Activated T-helper 17 cell treated with anti-CD3 and anti-CD28 coated beads, Interleukin-2, amount 50 U/mL, for 72 hours (primary cell): ENCODE results near the gene FIG4. TPM values are rescaled to one million over a fixed set of nuclear protein-coding genes. Genes with fewer than 3 reads are reported as not detected.
"Not testable (repeated sequence)": the region's sequence is repeated elsewhere in the genome, so short reads cannot be mapped to it uniquely, and the experiment has no call there.

Experiments used
- ATAC-seq: fragments of 150-1000 bp; cut with Tn5 transposase; replicated peaks from 2 replicates; pipeline ENCODE4 v1.10.0; 2021; ENCODE audit warnings: mild to moderate bottlenecking, moderate library complexity
- H3K27ac Mint-ChIP-seq: one replicate; pipeline ENCODE4 v1.8.0; 2022; ENCODE audit warnings: mixed read lengths
- H3K27me3 Mint-ChIP-seq: one replicate; pipeline ENCODE4 v1.8.0; 2022; ENCODE audit warnings: mixed read lengths
- H3K36me3 Mint-ChIP-seq: one replicate; pipeline ENCODE4 v1.8.0; 2022; ENCODE audit warnings: low read depth, mild to moderate bottlenecking, mixed read lengths
- H3K4me1 Mint-ChIP-seq: one replicate; pipeline ENCODE4 v1.8.0; 2022; ENCODE audit warnings: mixed read lengths
- H3K4me3 Mint-ChIP-seq: one replicate; pipeline ENCODE4 v1.8.0; 2022; ENCODE audit warnings: mild to moderate bottlenecking, mixed read lengths
- H3K9me3 Mint-ChIP-seq: one replicate; pipeline ENCODE4 v1.8.0; 2022; ENCODE audit warnings: mixed read lengths
- total RNA-seq, 2 donors: library from RNA; stranded (reverse); gene quantifications; one replicate each; pipeline ENCODE4 v1.2.3, GENCODE V29; 2022

Gene FIG4
- total RNA-seq, 2 donors from 2014 or later: 10.5 to 18.8 TPM

DNA sequence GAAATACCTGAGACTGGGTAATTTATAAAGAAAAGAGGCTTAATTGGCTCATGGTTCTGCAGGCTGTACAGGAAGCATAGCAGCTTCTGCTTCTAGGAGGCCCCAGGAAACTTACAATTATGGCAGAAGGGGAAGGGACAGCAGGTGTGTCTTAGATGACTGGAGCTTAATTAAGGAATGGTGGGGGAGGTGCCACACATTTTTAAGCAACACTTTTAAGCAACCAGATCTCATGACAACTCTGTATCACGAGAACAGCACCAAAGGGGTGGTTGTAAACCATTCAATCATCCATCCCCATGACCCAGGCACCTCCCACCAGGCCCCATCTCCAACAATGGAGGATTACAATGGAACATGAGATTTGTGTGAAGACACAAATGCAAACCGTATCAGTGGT, 26.9 kb downstream of the FIG4 start:
- H3K4me3 Mint-ChIP-seq: no peak overlapping the region
- H3K27me3 Mint-ChIP-seq: no peaks in the 10 kb centered on the region
- H3K27ac Mint-ChIP-seq: no peak overlapping the region
- no peak for ATAC-seq
- H3K36me3 Mint-ChIP-seq: peaks cover 60% of the 10 kb centered on the region
- no peaks in the 10 kb centered on the region for H3K9me3 Mint-ChIP-seq
- H3K4me1 Mint-ChIP-seq: peaks cover 5% of the 10 kb centered on the region

DNA sequence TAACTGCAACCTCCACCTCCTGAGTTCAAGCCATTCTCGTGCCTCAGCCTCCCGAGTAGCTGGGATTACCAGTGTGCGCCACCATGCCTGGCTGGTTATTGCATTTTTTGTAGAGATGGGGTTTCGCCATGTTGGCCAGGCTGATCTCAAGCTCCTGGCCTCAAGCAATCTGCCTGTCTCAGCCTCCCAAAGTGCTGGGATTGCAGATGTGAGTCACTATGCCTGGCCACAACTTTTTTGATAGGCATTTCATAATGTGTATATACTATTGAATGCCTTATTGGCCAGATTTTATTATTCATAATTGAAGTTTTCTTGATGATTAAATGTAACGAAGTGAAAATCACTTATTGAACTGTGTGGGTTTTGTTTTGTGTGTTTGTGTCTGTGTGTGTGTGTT, 27.9 kb downstream of the FIG4 start:
- no peaks in the 10 kb centered on the region for H3K9me3 Mint-ChIP-seq

DNA sequence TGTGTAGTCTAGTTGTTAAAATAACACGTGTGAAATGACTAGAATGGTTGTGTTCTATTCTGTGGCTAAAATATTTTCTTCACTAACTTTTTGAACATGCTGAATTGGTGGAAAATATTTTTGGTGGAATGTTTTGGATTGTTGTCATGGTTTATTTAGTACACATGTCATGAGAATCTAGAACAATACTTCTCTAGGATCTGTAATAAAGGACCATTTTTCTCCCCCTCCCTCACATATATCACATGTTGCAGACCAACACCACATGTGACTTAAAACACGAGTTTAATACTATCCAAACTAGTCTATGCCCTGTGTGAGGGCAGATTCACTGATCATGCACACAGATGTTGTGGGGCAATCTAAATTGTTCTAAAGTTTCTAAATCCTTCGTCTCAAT, 29.2 kb downstream of the FIG4 start:
- ATAC-seq: no peak
- Mint-ChIP-seq H3K27me3 (no peaks in the 10 kb centered on the region), H3K36me3 (peaks cover 72% of the 10 kb centered on the region), H3K9me3 (no peaks in the 10 kb centered on the region), H3K4me3 (no peak overlapping the region), H3K4me1 (no peaks in the 10 kb centered on the region), H3K27ac (no peak overlapping the region)

More for the DNA sequence above, 27.9 kb downstream of the FIG4 start:
- no peak overlapping the region for H3K27ac Mint-ChIP-seq
- H3K4me3 Mint-ChIP-seq: no peak overlapping the region
- no peak for ATAC-seq
- no peaks in the 10 kb centered on the region for H3K27me3 Mint-ChIP-seq
- H3K36me3 Mint-ChIP-seq: peaks cover 67% of the 10 kb centered on the region
- no peaks in the 10 kb centered on the region for H3K4me1 Mint-ChIP-seq

DNA sequence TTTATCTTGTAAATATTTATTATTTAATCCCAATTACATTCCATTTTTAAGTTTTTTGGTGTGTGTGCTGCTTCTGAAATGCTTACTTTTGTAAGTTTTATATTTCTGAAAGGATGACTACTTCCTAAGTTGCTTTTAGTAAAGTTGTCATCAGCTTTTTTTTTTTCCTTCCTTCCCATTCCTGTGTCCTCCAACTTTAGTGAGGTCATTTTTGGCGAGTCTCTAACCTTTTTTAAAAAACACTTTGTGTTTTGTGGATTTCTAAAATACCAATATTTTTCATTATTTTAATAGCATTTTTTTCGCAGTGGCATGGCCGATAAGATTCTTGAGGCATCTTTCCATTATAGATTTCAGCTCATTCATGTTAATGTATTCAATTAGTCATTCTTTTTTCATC, 30.9 kb downstream of the FIG4 start:
- no peak overlapping the region for H3K4me3 Mint-ChIP-seq
- ATAC-seq: no peak
- peaks cover 72% of the 10 kb centered on the region for H3K36me3 Mint-ChIP-seq
- no peaks in the 10 kb centered on the region for H3K4me1 Mint-ChIP-seq
- H3K9me3 Mint-ChIP-seq: no peaks in the 10 kb centered on the region
- no peak overlapping the region for H3K27ac Mint-ChIP-seq
- no peaks in the 10 kb centered on the region for H3K27me3 Mint-ChIP-seq

DNA sequence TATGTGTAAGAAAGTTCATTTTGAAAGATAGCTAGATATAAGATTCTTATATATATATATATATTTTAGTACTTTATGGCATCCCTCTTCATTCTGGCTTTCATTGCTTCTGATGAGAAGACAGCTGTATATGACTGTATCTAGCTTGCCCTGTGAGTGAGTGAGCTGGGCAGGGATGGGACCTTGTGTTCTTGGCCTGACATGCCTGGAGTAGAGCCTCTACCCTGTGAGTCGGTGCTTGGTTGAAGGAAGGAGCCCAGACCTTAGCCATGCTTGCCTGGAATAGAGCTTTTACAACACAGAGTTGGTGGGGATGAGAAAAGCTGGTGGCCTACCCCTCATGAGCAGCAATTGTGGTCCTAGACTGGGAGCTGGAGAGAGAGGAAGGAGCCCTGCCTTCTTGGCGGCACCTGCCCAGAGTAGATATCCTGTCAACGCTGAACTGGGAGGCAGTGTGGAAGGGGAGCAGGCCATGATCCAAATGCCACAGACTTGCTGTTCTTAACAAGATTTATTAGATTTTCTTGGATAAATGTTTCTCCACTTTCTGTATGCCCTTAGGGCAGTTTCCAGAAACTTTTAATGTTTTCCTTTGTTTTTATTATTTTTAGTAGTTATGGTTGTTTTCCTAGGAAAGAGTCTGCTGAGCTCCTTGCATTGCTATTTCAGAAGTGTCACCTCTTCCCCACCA, 31.6 kb downstream of the FIG4 start:
- no peaks in the 10 kb centered on the region for H3K4me1 Mint-ChIP-seq
- no peak overlapping the region for H3K4me3 Mint-ChIP-seq
- no peak for ATAC-seq
- H3K9me3 Mint-ChIP-seq: no peaks in the 10 kb centered on the region
- no peaks in the 10 kb centered on the region for H3K27me3 Mint-ChIP-seq
- H3K36me3 Mint-ChIP-seq: peaks cover 70% of the 10 kb centered on the region
- H3K27ac Mint-ChIP-seq: no peak overlapping the region

DNA sequence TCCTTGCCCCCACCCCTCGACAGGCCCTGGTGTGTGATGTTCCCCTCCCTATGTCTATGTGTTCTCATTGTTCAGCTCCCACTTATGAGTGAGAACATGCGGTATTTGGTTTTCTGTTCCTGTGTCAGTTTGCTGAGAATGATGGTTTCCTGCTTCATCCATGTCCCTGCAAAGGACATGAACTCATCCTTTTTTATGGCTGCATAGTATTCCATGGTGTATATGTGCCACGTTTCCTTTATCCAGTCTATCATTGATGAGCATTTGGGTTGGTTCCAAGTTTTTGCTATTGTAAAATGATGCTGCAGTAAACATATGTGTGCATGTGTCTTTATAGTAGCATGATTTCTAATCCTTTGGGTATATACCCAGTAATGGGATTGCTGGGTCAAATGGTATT, 34.2 kb downstream of the FIG4 start:
- not testable (repeated sequence) for ATAC-seq, H3K9me3 Mint-ChIP-seq, H3K4me3 Mint-ChIP-seq, H3K27ac Mint-ChIP-seq, H3K27me3 Mint-ChIP-seq, H3K4me1 Mint-ChIP-seq
- H3K36me3 Mint-ChIP-seq: peaks cover 49% of the 10 kb centered on the region

DNA sequence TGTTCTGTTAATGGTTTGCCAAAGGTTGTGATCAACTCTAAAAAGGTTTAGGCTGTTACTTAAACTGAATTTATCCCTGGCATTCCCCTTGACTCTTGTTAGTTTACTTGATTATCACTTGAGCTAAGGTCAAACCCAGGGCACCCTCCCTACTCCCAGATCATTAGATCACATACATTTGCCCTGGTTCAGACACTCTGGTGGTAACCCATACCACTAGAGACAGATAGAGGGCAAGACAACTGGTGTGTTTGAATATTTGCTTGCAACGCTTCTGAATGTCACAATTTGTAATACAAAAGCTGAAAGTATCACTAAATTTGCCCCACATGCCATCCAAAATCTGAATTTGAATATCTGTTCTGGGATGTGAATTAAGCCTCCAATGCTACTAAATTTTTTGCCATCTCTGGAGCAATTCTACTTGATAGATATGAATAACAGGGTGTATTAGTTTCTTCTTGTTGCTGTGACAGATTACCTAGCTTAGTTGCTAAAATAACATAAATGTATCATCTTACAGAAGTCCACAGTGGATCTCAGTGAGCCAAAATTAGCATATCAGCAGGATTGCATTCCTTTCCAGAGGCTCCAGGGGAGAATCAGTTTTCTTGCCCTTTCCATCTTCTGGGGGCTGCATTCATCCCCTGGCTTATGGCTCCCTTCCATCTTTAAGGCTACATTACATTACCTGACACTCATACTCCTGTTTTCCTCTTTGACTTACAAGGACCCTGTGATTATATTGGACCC, 45.4 kb downstream of the FIG4 start:
- H3K9me3 Mint-ChIP-seq: no peaks in the 10 kb centered on the region
- H3K27me3 Mint-ChIP-seq: no peaks in the 10 kb centered on the region
- H3K27ac Mint-ChIP-seq: no peak overlapping the region
- H3K36me3 Mint-ChIP-seq: peaks cover 78% of the 10 kb centered on the region
- ATAC-seq: no peak
- H3K4me1 Mint-ChIP-seq: peaks cover 4% of the 10 kb centered on the region
- H3K4me3 Mint-ChIP-seq: no peak overlapping the region

DNA sequence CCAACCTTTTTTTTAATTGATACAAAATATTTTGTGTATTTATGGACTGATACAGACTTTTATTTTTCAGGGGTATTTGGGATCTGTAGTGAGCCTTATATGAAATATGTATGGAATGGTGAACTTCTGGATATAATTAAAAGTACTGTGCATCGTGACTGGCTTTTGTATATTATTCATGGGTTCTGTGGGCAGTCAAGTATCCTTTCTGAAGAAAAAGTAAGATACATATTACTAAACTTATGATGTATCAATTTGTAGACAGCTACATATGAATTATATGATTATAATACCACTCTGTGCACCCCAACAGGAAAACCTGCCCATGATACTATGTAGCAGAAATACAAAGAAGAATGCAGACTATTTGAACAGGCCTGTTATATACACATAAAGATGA, 47.2 kb downstream of the FIG4 start:
- Mint-ChIP-seq H3K4me3 (no peak overlapping the region), H3K9me3 (no peaks in the 10 kb centered on the region), H3K4me1 (peaks cover 4% of the 10 kb centered on the region), H3K36me3 (peaks cover 72% of the 10 kb centered on the region), H3K27me3 (no peaks in the 10 kb centered on the region), H3K27ac (no peak overlapping the region)
- no peak for ATAC-seq

DNA sequence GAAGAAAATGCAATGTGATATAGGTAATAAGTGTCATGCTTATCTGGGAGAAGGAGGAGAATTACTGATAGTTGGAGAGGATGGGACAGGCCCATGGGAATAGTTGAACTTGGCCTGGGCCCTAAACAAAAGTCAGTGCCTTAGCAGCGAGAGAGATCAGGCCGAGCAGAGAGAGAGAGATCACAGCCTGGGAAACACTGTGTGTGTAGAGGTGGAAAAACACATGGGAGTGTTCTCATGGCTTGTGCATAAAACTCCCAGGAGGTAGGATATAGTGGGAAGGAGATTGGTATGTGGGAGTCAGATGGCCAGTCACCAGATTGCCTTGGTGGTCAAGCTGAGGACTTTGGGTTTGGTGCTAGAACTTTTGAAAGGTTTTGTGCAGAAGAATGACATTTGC, 47.6 kb downstream of the FIG4 start:
- Mint-ChIP-seq H3K36me3 (peaks cover 71% of the 10 kb centered on the region), H3K9me3 (no peaks in the 10 kb centered on the region), H3K4me3 (no peak overlapping the region), H3K27ac (no peak overlapping the region), H3K27me3 (no peaks in the 10 kb centered on the region), H3K4me1 (peaks cover 4% of the 10 kb centered on the region)
- ATAC-seq: no peak

DNA sequence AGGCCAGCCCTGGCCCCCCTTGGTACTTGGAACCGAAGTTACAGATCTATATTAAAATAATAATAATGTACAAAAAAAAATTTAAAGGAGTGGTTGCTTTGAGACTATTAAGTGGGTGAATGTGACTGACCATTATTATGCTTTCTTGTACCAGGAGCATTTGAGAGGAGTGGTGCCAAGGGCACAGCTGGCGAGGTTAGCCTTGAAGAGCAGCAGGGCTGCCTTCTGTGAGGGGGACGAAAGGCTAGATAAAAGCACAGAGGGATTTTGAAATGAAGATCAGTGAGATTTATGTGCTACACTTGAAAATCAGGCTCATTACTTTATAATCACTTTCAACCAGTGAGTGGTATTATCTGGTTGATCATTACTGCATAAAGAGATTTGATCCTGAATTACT, 48.6 kb downstream of the FIG4 start:
- H3K4me3 Mint-ChIP-seq: no peak overlapping the region
- no peaks in the 10 kb centered on the region for H3K27me3 Mint-ChIP-seq
- H3K9me3 Mint-ChIP-seq: no peaks in the 10 kb centered on the region
- H3K4me1 Mint-ChIP-seq: peaks cover 4% of the 10 kb centered on the region
- ATAC-seq: no peak
- H3K27ac Mint-ChIP-seq: no peak overlapping the region
- H3K36me3 Mint-ChIP-seq: peaks cover 77% of the 10 kb centered on the region

DNA sequence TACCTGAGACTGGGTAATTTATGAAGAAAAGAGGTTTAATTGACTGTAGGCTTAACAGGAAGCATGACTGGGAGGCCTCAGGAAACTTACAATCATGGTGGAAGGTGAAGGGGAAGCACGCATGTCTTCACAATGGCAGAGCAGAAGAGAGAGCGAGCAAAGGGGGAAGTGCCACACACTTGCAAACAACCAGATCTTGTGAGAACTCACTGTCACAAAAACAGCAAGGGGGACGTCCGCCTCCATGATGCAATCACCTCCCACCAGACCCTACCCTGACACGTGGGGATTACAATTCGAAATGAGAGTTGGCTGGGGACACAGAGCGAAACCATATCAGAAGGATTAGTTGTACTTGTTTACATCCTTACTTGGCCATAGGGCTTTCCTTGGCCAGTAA, 49.7 kb downstream of the FIG4 start:
- Mint-ChIP-seq H3K27me3 (no peaks in the 10 kb centered on the region), H3K9me3 (no peaks in the 10 kb centered on the region), H3K36me3 (peaks cover 76% of the 10 kb centered on the region), H3K4me3 (no peak overlapping the region), H3K27ac (no peak overlapping the region), H3K4me1 (peaks cover 4% of the 10 kb centered on the region)
- no peak for ATAC-seq

DNA sequence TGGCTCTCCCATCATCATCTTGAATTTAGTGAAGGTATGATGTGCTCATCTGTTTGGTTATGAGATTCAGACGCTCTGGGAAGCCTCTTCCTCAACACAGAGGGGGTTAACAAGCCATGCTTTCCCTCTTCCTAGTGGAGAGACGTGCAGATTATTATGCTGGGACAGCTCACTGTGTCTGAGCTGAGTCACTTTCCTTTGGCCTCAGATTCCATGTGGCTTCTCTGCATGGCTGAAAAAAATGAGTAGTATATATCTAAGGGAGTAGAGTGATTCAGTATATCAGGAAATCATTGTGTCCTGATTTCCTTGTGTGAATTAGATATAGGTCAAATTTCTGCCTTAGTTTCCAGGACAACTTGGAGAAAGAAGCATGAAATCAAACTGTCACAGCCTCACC, 52.6 kb downstream of the FIG4 start:
- Mint-ChIP-seq H3K27me3 (no peaks in the 10 kb centered on the region), H3K9me3 (no peaks in the 10 kb centered on the region), H3K4me3 (no peak overlapping the region), H3K27ac (no peak overlapping the region), H3K36me3 (peaks cover 56% of the 10 kb centered on the region), H3K4me1 (peaks cover 4% of the 10 kb centered on the region)
- ATAC-seq: no peak

DNA sequence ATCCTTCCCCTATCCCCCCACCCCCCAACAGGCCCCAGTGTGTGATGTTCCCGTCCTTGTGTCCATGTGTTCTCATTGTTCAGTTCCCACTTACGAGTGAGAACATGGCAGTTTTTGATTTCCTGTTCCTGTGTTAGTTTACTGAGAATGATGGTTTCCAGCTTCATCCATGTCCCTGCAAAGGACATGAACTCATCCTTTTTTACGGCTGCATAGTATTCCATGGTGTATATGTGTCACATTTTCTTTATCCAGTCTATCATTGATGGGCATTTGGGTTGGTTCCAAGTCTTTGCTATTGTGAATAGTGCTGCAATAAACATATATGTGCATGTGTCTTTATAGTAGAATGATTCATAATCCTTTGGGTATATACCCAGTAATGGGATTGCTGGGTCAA, 53.7 kb downstream of the FIG4 start:
- H3K27me3 Mint-ChIP-seq, H3K4me1 Mint-ChIP-seq: not testable (repeated sequence)

DNA sequence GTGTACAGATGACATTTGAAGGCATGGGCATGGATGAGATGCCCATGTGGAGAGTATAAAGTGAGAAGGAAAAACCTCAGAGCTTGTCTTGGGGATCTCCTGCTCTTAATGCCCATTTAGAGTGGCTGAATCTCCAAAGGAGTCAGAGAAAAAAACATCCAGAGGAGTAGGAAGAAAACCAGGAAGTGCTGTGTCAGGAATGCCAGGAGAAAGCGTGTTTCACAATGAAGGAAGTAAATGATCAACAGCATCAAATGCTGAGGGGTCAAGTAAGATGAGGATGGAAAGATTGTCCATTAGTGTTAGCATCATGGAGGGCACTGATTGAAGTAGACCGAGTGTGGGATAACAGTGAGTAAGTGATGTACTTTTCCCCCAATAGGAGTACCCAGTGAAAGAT, 56.1 kb downstream of the FIG4 start:
- H3K27ac Mint-ChIP-seq: no peak overlapping the region
- H3K27me3 Mint-ChIP-seq: no peaks in the 10 kb centered on the region
- no peaks in the 10 kb centered on the region for H3K9me3 Mint-ChIP-seq
- no peak overlapping the region for H3K4me3 Mint-ChIP-seq
- no peaks in the 10 kb centered on the region for H3K4me1 Mint-ChIP-seq
- H3K36me3 Mint-ChIP-seq: peaks cover 29% of the 10 kb centered on the region
- ATAC-seq: no peak

More for the DNA sequence above, 53.7 kb downstream of the FIG4 start:
- not testable (repeated sequence) for ATAC-seq, H3K27ac Mint-ChIP-seq, H3K9me3 Mint-ChIP-seq, H3K4me3 Mint-ChIP-seq
- peaks cover 46% of the 10 kb centered on the region for H3K36me3 Mint-ChIP-seq

DNA sequence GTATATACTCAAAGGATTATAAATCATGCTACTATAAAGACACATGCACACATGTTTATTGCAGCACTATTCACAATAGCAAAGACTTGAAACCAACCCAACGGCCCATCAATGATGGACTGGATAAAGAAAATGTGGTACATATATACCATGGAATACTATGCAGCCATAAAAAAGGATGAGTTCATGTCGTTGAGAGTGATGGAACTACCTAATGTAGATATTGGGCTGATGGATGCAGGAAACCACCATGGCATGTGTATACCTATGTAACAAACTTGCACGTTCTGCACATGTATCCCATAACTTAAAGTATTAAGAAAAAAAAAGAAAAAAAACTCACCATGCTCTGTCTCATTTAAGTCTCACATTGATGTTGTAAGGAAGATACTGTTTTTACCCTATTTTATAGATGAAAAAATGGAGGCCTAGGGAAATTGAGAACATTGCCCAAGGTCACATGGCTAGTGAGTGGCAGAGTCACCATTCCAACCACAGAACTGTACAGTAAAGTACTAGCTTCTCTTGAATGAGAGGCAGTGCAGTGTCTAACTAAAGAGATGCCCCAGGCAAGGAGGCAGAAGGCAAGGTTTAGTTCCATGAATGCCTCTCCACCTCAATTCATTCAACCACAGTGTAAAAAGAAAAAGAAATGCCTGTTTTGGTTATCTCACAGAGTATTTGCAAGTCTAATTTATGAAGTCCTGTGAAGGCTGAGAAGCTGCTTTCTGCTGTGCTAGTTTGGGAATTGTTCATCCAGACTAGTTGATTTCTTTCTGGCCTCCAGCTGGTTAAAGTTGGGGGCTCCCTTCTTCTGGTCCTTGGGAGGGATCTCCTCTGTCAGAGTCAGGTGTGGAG, 68.2 kb downstream of the FIG4 start:
- no peaks in the 10 kb centered on the region for H3K27me3 Mint-ChIP-seq
- H3K4me3 Mint-ChIP-seq: no peak overlapping the region
- no peak for ATAC-seq
- peaks cover 10% of the 10 kb centered on the region for H3K9me3 Mint-ChIP-seq
- H3K4me1 Mint-ChIP-seq: peaks cover 14% of the 10 kb centered on the region
- peaks cover 35% of the 10 kb centered on the region for H3K36me3 Mint-ChIP-seq
- no peak overlapping the region for H3K27ac Mint-ChIP-seq
